Lower leg skin (tissue), 3 donors: Measurements from ENCODE around the gene TUBB2B.

Experiments used
- POLR2A ChIP-seq, 2 donors: fragments of 450-650 bp; IDR thresholded peaks; one replicate each; pipeline ENCODE4 v1.6.1; 2016 to 2017; ENCODE audit warnings: antibody characterized with exemption in 2 of 2, mild to moderate bottlenecking in 1 of 2, moderate library complexity in 1 of 2
- TF ChIP-seq, protein P1 (sequence below), 3 donors: fragments of 450-650 bp; IDR thresholded peaks; one replicate each; pipeline ENCODE4 v1.5.1; 2016; ENCODE audit warnings: antibody characterized with exemption in 3 of 3, mild to moderate bottlenecking in 3 of 3, moderate library complexity in 2 of 3

DNA sequence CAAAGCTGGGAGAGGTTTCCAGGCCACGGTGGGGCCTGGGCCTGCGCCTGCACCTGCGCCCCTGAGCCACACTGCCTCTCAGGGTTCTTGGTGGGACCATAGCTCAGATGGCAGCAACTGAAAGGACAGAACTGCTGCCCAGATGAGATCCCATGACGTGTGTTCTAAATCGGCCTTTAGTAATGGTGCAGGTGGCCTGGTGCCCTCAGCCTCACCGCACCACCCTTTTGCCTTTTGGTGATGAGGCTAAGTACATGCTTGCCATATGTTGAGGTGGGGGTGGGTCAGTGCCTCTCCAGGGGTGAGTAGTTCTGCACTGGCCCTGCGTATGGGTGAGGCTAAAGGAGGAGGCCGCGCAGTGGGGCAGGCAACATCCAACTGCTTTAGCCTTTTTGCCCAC is 38.7 kb upstream of the TUBB2B start:
- TF ChIP-seq POLR2A (IDR thresholded peaks at IDR 0.05) = no peak
- TF ChIP-seq, protein P1, sequence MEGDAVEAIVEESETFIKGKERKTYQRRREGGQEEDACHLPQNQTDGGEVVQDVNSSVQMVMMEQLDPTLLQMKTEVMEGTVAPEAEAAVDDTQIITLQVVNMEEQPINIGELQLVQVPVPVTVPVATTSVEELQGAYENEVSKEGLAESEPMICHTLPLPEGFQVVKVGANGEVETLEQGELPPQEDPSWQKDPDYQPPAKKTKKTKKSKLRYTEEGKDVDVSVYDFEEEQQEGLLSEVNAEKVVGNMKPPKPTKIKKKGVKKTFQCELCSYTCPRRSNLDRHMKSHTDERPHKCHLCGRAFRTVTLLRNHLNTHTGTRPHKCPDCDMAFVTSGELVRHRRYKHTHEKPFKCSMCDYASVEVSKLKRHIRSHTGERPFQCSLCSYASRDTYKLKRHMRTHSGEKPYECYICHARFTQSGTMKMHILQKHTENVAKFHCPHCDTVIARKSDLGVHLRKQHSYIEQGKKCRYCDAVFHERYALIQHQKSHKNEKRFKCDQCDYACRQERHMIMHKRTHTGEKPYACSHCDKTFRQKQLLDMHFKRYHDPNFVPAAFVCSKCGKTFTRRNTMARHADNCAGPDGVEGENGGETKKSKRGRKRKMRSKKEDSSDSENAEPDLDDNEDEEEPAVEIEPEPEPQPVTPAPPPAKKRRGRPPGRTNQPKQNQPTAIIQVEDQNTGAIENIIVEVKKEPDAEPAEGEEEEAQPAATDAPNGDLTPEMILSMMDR (IDR thresholded peaks at IDR 0.05) = no peak
